Jurkat, Clone E6-1 (cell line): ENCODE data around the gene MUC22.
"Not testable (repeated sequence)": the region's sequence is repeated elsewhere in the genome, so short reads cannot be mapped to it uniquely, and the experiment has no call there.

Experiments
- DNase-seq: peaks from one replicate; pipeline ENCODE4 v3.0.0-alpha.2; 2011; ENCODE audit warnings: low read depth, low spot score
- H3K4me3 ChIP-seq: 2 replicates; pipeline ENCODE4 v1.5.1; 2011; ENCODE audit warnings: mild to moderate bottlenecking, low read length, control low read depth, moderate library complexity

Gene MUC22

GRCh38 chr6:31025595-31025994 lies 15.3 kb downstream of the MUC22 start:
- H3K4me3 ChIP-seq: no peak overlapping the region
- DNase-seq: no peak

GRCh38 chr6:31031095-31031494 lies 20.8 kb downstream of the MUC22 start:
- DNase-seq: no peak
- H3K4me3 ChIP-seq: no peak overlapping the region

GRCh38 chr6:31033075-31033474 lies 22.8 kb downstream of the MUC22 start:
- H3K4me3 ChIP-seq: no peak overlapping the region

GRCh38 chr6:31035862-31036497 lies 25.7 kb downstream of the MUC22 start:
- no peak for DNase-seq
- H3K4me3 ChIP-seq: no peak overlapping the region

More at GRCh38 chr6:31033075-31033474, 22.8 kb downstream of the MUC22 start:
- no peak for DNase-seq

- DNase-seq: no peak
- H3K4me3 ChIP-seq: no peak overlapping the region
These were observed 26.9 kb downstream of the MUC22 start for GRCh38 chr6:31037169-31037568.

- DNase-seq: no peak
- no peak overlapping the region for H3K4me3 ChIP-seq
These were observed 27.4 kb downstream of the MUC22 start for GRCh38 chr6:31037682-31038081.

GRCh38 chr6:31038559-31038958 lies 28.3 kb downstream of the MUC22 start:
- DNase-seq: no peak
- no peak overlapping the region for H3K4me3 ChIP-seq

GRCh38 chr6:31040801-31041200 lies 30.5 kb downstream of the MUC22 start:
- H3K4me3 ChIP-seq: no peak overlapping the region
- no peak for DNase-seq

GRCh38 chr6:31041372-31041974 lies 31.2 kb downstream of the MUC22 start:
- DNase-seq: no peak

GRCh38 chr6:31042806-31043205 lies 32.5 kb downstream of the MUC22 start:
- DNase-seq: peak; percentile 28

More at GRCh38 chr6:31041372-31041974, 31.2 kb downstream of the MUC22 start:
- no peak overlapping the region for H3K4me3 ChIP-seq

GRCh38 chr6:31048099-31048498 lies 37.8 kb downstream of the MUC22 start:
- H3K4me3 ChIP-seq: no peak overlapping the region
- no peak for DNase-seq

More at GRCh38 chr6:31042806-31043205, 32.5 kb downstream of the MUC22 start:
- no peak overlapping the region for H3K4me3 ChIP-seq

- no peak for DNase-seq
- H3K4me3 ChIP-seq: no peak overlapping the region
These were observed 39.2 kb downstream of the MUC22 start for GRCh38 chr6:31049518-31049917.

GRCh38 chr6:31053187-31053586 lies 42.9 kb downstream of the MUC22 start:
- not testable (repeated sequence) for DNase-seq, H3K4me3 ChIP-seq

- DNase-seq: no peak
- no peak overlapping the region for H3K4me3 ChIP-seq
These were observed 43.6 kb downstream of the MUC22 start for GRCh38 chr6:31053873-31054272.

- no peak overlapping the region for H3K4me3 ChIP-seq
- DNase-seq: no peak
These were observed 45.2 kb downstream of the MUC22 start for GRCh38 chr6:31055441-31055840.

GRCh38 chr6:31057426-31058003 lies 47.2 kb downstream of the MUC22 start:
- DNase-seq: no peak
- no peak overlapping the region for H3K4me3 ChIP-seq

- H3K4me3 ChIP-seq: no peak overlapping the region
- DNase-seq: peak; percentile 15
These were observed 48.0 kb downstream of the MUC22 start for GRCh38 chr6:31058128-31058894.

- DNase-seq: no peak
These were observed 49.9 kb downstream of the MUC22 start for GRCh38 chr6:31060145-31060544.

GRCh38 chr6:31063906-31064435 lies 53.7 kb downstream of the MUC22 start:
- no peak for DNase-seq

More at GRCh38 chr6:31060145-31060544, 49.9 kb downstream of the MUC22 start:
- no peak overlapping the region for H3K4me3 ChIP-seq

GRCh38 chr6:31065556-31065955 lies 55.3 kb downstream of the MUC22 start:
- DNase-seq: no peak
- no peak overlapping the region for H3K4me3 ChIP-seq

More at GRCh38 chr6:31063906-31064435, 53.7 kb downstream of the MUC22 start:
- no peak overlapping the region for H3K4me3 ChIP-seq
